ENCODE measurements around the gene GNAI1. TPM values are rescaled to one million over a fixed set of nuclear protein-coding genes. Genes with fewer than 3 reads are reported as not detected.

Gene GNAI1
- total and polyA plus RNA-seq, 11 donors, result 4.6 to 26.1 (median 14.1) TPM

DNA sequence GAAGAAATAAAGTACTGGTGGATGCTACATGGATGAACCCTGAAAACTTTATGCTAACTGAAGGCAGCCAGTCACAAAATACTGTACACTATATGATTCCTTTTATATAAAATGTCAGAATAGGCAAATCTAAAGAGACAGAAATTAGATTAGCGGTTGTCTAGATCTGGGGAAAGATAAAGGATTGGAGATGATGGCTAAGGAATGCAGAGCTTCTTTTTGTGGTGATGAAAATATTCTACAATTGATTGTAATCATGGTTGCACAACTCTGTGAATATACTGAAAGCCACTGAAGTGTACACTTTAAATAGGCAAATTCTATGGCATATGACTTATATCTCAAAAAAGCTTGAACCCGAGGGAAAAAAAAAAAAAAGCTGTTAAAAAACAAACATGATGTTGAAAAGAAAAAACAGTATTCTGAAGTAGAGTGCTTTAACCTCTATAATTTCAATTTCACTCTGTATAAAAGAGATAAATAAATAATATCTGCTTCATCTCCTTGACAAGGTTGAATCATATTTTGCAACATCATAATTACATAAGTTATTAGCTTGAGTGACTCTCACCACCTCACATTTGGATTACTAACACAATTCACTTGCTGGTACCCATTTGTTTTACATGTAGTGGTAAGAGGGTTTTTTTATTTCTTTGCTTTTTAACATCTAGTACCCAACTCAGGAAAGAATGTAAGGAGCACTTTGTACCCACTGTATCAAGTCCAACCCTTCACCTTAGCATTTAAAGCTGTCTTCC, 2.8 kb upstream of the GNAI1 start:
- TF ChIP-seq, protein P1, sequence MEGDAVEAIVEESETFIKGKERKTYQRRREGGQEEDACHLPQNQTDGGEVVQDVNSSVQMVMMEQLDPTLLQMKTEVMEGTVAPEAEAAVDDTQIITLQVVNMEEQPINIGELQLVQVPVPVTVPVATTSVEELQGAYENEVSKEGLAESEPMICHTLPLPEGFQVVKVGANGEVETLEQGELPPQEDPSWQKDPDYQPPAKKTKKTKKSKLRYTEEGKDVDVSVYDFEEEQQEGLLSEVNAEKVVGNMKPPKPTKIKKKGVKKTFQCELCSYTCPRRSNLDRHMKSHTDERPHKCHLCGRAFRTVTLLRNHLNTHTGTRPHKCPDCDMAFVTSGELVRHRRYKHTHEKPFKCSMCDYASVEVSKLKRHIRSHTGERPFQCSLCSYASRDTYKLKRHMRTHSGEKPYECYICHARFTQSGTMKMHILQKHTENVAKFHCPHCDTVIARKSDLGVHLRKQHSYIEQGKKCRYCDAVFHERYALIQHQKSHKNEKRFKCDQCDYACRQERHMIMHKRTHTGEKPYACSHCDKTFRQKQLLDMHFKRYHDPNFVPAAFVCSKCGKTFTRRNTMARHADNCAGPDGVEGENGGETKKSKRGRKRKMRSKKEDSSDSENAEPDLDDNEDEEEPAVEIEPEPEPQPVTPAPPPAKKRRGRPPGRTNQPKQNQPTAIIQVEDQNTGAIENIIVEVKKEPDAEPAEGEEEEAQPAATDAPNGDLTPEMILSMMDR (IDR thresholded peaks at IDR 0.05), result no peak
- no peak for TF ChIP-seq POLR2A (IDR thresholded peaks at IDR 0.05)
- intact Hi-C loops (cut with DNase I), result loop anchor here in 6 of 10 donors (5.0 to 10.0 kb wide), 5 partner anchors 143 to 263 kb away; no protein-coding TSS in a partner anchor
- Histone ChIP-seq H3K27me3 (peaks cover 0 to 5% (median 0%) of the 10 kb centered on the region in 9 donors), H3K4me3 (no peak overlapping the region), H3K9me3 (no peaks in the 10 kb centered on the region), H3K4me1 (peaks cover 0 to 15% (median 3%) of the 10 kb centered on the region in 12 donors), H3K27ac (peak overlapping the region in 1 of 12 donors; percentile 25), H3K36me3 (no peaks in the 10 kb centered on the region)
- DNase-seq (no peak), ATAC-seq (no peak)
- WGBS, 4 donors, result 78 to 82% (median 78%) methylated on average over 2 of the region's 2 CpGs

DNA sequence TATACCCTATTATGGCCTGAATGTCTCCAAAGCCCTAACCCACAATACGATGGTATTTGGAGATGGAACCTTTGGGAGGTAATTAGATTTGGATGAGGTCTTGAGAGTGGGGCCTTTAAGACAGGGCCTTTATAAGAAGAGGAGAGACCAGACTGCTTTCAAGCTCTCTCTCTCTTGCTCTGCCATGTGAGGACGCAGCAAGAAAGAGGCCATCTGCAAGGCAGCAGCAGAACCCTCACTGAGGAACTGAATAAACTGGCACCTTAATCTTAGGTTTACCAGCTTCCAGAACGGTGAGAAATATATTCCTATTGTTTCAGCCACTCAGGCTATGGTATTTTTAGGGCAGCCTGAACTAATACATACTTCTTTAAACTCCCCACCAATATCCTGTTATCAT, 2.0 kb upstream of the GNAI1 start:
- no peak for DNase-seq
- ATAC-seq, result no peak
- H3K4me1 ChIP-seq, result peaks cover 0 to 16% (median 4%) of the 10 kb centered on the region in 12 donors
- WGBS, 4 donors, result 67 to 77% (median 70%) methylated on average over 3 of the region's 3 CpGs
- intact Hi-C loops (cut with DNase I), result loop anchor here in 6 of 10 donors (5.0 to 10.0 kb wide), 5 partner anchors 142 to 262 kb away; no protein-coding TSS in a partner anchor
- H3K9me3 ChIP-seq, result no peaks in the 10 kb centered on the region
- no peak for TF ChIP-seq POLR2A (IDR thresholded peaks at IDR 0.05)
- H3K27me3 ChIP-seq, result peaks cover 0 to 5% (median 0%) of the 10 kb centered on the region in 9 donors
- H3K4me3 ChIP-seq, result no peak overlapping the region
- peak overlapping the region in 1 of 12 donors; percentile 25 for H3K27ac ChIP-seq
- no peaks in the 10 kb centered on the region for H3K36me3 ChIP-seq

DNA sequence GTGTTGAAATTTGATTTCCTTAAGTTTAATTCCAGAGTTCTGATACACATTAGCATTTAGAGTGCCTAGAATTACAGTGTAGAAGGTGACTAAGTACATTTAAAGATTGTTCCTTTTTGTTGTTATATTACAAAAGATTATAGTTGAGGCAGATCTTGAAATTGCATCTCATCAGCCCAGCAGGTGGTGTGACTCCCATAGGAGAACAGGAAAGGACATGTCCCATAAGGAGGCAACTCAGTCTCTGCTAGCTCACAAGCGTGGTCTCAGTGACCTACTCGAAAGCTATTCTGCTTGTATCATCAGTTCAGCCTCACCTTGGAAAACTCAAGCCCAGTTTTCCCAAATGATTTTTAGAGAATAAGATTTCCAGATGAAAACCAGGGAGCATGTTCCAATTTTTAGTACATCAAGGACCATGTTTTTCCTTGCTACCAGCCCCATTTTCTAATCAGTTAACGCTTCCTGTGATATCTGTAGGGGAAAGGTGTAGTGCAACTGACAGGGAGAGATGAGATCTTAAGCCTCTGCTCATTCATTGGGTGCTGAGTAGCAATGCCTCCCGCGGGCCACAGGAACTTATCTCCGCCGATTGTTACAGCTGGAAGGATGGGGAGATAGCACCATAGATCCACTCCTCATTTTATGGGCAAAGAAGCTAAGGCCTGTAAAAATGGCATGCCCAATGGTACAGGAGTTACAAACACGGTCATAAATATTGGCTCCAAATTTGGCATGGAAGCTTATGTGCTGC, 1.1 kb upstream of the GNAI1 start:
- Histone ChIP-seq H3K36me3 (no peaks in the 10 kb centered on the region), H3K27ac (peak overlapping the region in 11 of 12 donors; percentile 63 to 94 (median 84)), H3K4me1 (peaks cover 0 to 17% (median 5%) of the 10 kb centered on the region in 12 donors), H3K9me3 (no peaks in the 10 kb centered on the region), H3K27me3 (peaks cover 0 to 5% (median 0%) of the 10 kb centered on the region in 9 donors), H3K4me3 (peak overlapping the region in 7 of 12 donors; percentile 62 to 99 (median 97))
- DNase-seq (no peak), ATAC-seq (no peak)
- WGBS, 4 donors, result 50 to 65% (median 57%) methylated on average over 8 of the region's 8 CpGs
- intact Hi-C loops (cut with DNase I), result loop anchor here (2.0 to 10.0 kb wide), 9 partner anchors 141 to 261 kb away; no protein-coding TSS in a partner anchor
- no peak for TF ChIP-seq POLR2A (IDR thresholded peaks at IDR 0.05)
- TF ChIP-seq, protein P1 (IDR thresholded peaks at IDR 0.05), result peak in 5 of 12 donors; percentile 7 to 31 (median 20)

DNA sequence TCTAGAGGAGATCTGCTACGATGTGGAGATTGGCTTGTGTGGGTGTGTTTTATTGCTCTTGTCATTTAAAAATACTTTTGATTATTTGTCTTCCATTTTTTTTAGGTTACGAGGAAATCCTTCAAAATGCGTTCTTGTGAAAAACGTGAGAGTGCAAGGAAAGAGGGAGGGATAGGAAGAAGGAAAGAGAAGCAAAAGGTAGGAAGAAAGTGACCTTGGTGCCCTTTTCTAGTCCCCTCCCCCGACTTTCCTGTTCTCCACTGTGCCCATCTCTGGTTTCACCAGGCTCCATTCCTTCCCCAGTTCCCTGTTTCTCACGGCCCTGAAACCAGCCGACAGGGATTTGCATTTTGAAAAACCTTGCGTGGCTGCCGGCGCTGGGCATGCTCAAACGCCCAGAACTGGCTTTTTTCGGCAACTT, 506 bp upstream of the GNAI1 start:
- H3K36me3 ChIP-seq, result no peaks in the 10 kb centered on the region
- no peaks in the 10 kb centered on the region for H3K9me3 ChIP-seq
- H3K27me3 ChIP-seq, result peaks cover 0 to 5% (median 0%) of the 10 kb centered on the region in 9 donors
- intact Hi-C loops (cut with DNase I), result loop anchor here (2.0 to 10.0 kb wide), 9 partner anchors 141 to 261 kb away; no protein-coding TSS in a partner anchor
- DNase-seq (no peak), ATAC-seq (peak in 3 of 4 donors; percentile 30 to 36 (median 34))
- peaks cover 0 to 22% (median 8%) of the 10 kb centered on the region in 12 donors for H3K4me1 ChIP-seq
- H3K4me3 ChIP-seq, result peak overlapping the region in 11 of 12 donors; percentile 62 to 99 (median 97)
- 14 to 17% (median 16%) methylated on average over 12 of the region's 12 CpGs for WGBS, 4 donors
- TF ChIP-seq, protein P1 (IDR thresholded peaks at IDR 0.05), result no peak
- TF ChIP-seq POLR2A (IDR thresholded peaks at IDR 0.05), result no peak
- peak overlapping the region; percentile 63 to 94 (median 85) for H3K27ac ChIP-seq
